HEK293 (cell line): ENCODE data around the gene ZFP36.

ENCODE experiments used
- ELK4 ChIP-seq: IDR thresholded peaks from 2 replicates; pipeline ENCODE4 v1.6.1; 2011; ENCODE audit warnings: mild to moderate bottlenecking, low read depth, low read length, borderline replicate concordance
- ZBTB17 ChIP-seq: fragments of 450-650 bp; formaldehyde crosslinking; IDR thresholded peaks from 2 replicates; pipeline ENCODE4 v1.5.1; 2016; ENCODE audit warnings: missing biosample characterization, missing genetic modification characterization
- ZBTB26 ChIP-seq: fragments of 450-650 bp; formaldehyde crosslinking; optimal IDR thresholded peaks from 2 replicates; pipeline ENCODE3; 2016; ENCODE audit warnings: missing biosample characterization, mild to moderate bottlenecking, missing genetic modification characterization
- ZBTB48 ChIP-seq: fragments of 450-650 bp; formaldehyde crosslinking; IDR thresholded peaks from 2 replicates; pipeline ENCODE4 v1.5.1; 2016; ENCODE audit warnings: missing biosample characterization, missing genetic modification characterization
- ZFP3 ChIP-seq: fragments of 450-650 bp; formaldehyde crosslinking; IDR thresholded peaks from 2 replicates; pipeline ENCODE4 v1.5.1; 2016; ENCODE audit warnings: low read depth, missing biosample characterization, missing genetic modification characterization
- ZNF10 ChIP-seq: fragments of 450-650 bp; formaldehyde crosslinking; IDR thresholded peaks from 2 replicates; pipeline ENCODE4 v1.5.1; 2017; ENCODE audit warnings: missing biosample characterization, missing genetic modification characterization
- ZNF133 ChIP-seq: fragments of 450-650 bp; formaldehyde crosslinking; IDR thresholded peaks from 2 replicates; pipeline ENCODE4 v1.5.1; 2016; ENCODE audit warnings: missing biosample characterization, missing genetic modification characterization
- ZNF157 ChIP-seq: fragments of 450-650 bp; formaldehyde crosslinking; IDR thresholded peaks from 2 replicates; pipeline ENCODE4 v1.5.1; 2016; ENCODE audit warnings: missing biosample characterization, missing genetic modification characterization
- ZNF2 ChIP-seq: fragments of 450-650 bp; formaldehyde crosslinking; IDR thresholded peaks from 2 replicates; pipeline ENCODE4 v1.5.1; 2016; ENCODE audit warnings: missing biosample characterization, missing genetic modification characterization
- ZNF202 ChIP-seq: fragments of 450-650 bp; formaldehyde crosslinking; IDR thresholded peaks from 2 replicates; pipeline ENCODE4 v1.5.1; 2016; ENCODE audit warnings: missing biosample characterization, missing genetic modification characterization, borderline replicate concordance
- ZNF214 ChIP-seq: fragments of 450-650 bp; formaldehyde crosslinking; IDR thresholded peaks from 2 replicates; pipeline ENCODE4 v1.5.1; 2017; ENCODE audit warnings: missing biosample characterization, mild to moderate bottlenecking, missing genetic modification characterization, borderline replicate concordance
- ZNF239 ChIP-seq: fragments of 450-650 bp; formaldehyde crosslinking; IDR thresholded peaks from 2 replicates; pipeline ENCODE4 v1.5.1; 2016; ENCODE audit warnings: missing biosample characterization, missing genetic modification characterization
- ZNF394 ChIP-seq: fragments of 450-650 bp; formaldehyde crosslinking; IDR thresholded peaks from 2 replicates; pipeline ENCODE4 v1.5.1; 2016; ENCODE audit warnings: missing biosample characterization, missing genetic modification characterization, mild to moderate bottlenecking, moderate library complexity, borderline replicate concordance
- ZNF416 ChIP-seq: fragments of 450-650 bp; formaldehyde crosslinking; IDR thresholded peaks from 2 replicates; pipeline ENCODE4 v1.5.1; 2016; ENCODE audit warnings: missing biosample characterization, missing genetic modification characterization
- ZNF423 ChIP-seq: fragments of 450-650 bp; formaldehyde crosslinking; IDR thresholded peaks from 2 replicates; pipeline ENCODE4 v1.5.1; 2016; ENCODE audit warnings: missing biosample characterization, missing genetic modification characterization
- ZNF501 ChIP-seq: fragments of 450-650 bp; formaldehyde crosslinking; IDR thresholded peaks from 2 replicates; pipeline ENCODE4 v1.5.1; 2016; ENCODE audit warnings: missing biosample characterization, missing genetic modification characterization
- ZNF561 ChIP-seq: fragments of 450-650 bp; IDR thresholded peaks from 2 replicates; pipeline ENCODE4 v1.5.1; 2018; ENCODE audit warnings: missing biosample characterization, missing genetic modification characterization, borderline replicate concordance
- ZNF621 ChIP-seq: fragments of 450-650 bp; formaldehyde crosslinking; IDR thresholded peaks from 2 replicates; pipeline ENCODE4 v1.5.1; 2017; ENCODE audit warnings: missing biosample characterization, missing genetic modification characterization
- ZNF624 ChIP-seq: fragments of 450-650 bp; formaldehyde crosslinking; IDR thresholded peaks from 2 replicates; pipeline ENCODE4 v1.5.1; 2017; ENCODE audit warnings: missing biosample characterization, missing genetic modification characterization
- ZNF658 ChIP-seq: fragments of 450-650 bp; formaldehyde crosslinking; IDR thresholded peaks from 2 replicates; pipeline ENCODE4; 2016; ENCODE audit warnings: missing biosample characterization, missing genetic modification characterization
- ZNF707 ChIP-seq: fragments of 450-650 bp; formaldehyde crosslinking; IDR thresholded peaks from 2 replicates; pipeline ENCODE4 v1.5.1; 2016; ENCODE audit warnings: missing biosample characterization, missing genetic modification characterization
- ZNF843 ChIP-seq: fragments of 450-650 bp; formaldehyde crosslinking; IDR thresholded peaks from 2 replicates; pipeline ENCODE4 v1.5.1; 2016; ENCODE audit warnings: missing biosample characterization, missing genetic modification characterization
- ZSCAN16 ChIP-seq: fragments of 450-650 bp; formaldehyde crosslinking; IDR thresholded peaks from 2 replicates; pipeline ENCODE4 v1.5.1; 2016; ENCODE audit warnings: missing biosample characterization, missing genetic modification characterization
- TF ChIP-seq, protein P1 (sequence below): fragments of 450-650 bp; formaldehyde crosslinking; IDR thresholded peaks from 2 replicates; pipeline ENCODE4 v1.5.1; 2016; ENCODE audit warnings: missing biosample characterization, missing genetic modification characterization, low read depth
- TF ChIP-seq, protein P2 (sequence below): fragments of 450-650 bp; formaldehyde crosslinking; IDR thresholded peaks from 2 replicates; pipeline ENCODE4 v1.5.1; 2016; ENCODE audit warnings: missing biosample characterization, missing genetic modification characterization
- TF ChIP-seq, protein P3 (sequence below): fragments of 450-650 bp; formaldehyde crosslinking; IDR thresholded peaks from 2 replicates; pipeline ENCODE4 v1.5.1; 2016; ENCODE audit warnings: missing biosample characterization, missing genetic modification characterization
- TF ChIP-seq, protein P4 (sequence below): fragments of 450-650 bp; formaldehyde crosslinking; IDR thresholded peaks from 2 replicates; pipeline ENCODE4 v1.5.1; 2016; ENCODE audit warnings: missing biosample characterization, missing genetic modification characterization, borderline replicate concordance

Gene ZFP36

DNA sequence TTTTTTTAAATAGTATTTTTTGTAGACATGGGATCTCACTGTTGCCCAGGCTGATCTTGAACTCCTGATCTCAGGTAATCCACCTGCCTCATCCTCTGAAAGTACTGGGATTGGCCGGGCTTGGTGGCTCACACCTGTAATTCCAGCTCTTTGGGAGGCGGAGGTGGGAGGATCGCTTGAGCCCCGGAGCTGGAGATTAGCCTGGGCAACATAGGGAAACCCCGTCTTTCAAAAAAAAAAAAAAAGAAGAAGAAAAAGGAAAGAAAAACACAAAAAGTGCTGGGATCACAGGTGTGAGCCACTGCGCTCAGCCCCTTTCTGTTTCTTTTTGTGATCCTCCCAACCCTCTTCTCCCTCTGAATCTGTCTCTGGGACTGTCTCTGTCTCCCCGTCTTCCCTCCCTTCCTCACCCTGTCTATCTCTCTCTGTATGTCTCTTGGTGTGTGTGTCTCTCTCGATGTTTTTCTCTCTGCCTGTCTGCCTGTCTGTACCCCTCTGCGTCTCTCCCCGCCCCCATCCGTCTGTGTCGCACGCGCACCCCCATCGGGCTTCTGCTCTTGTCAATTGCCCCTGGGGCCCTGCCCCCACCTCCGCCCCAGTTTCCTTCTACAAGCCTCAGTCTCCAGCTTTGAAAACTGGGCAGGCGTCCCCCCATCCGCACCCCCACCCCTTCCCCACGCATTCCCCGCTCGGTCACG, 540 bp upstream of the ZFP36 start (continued):
- TF ChIP-seq ZNF2 (0 out of 2 replicates have a peak, but pooled peaks have one; percentile 6), ELK4 (no peak), ZBTB26 (tag by site-specific recombination) (peak; percentile 85), ZNF707 (tag by site-specific recombination) (no peak), ZNF10 (tag by site-specific recombination) (no peak), ZNF394 (tag by site-specific recombination) (no peak), ZNF416 (tag by site-specific recombination) (no peak), ZNF501 (no peak), ZNF561 (tag by site-specific recombination) (no peak), ZNF621 (tag by site-specific recombination) (no peak), ZNF202 (tag by site-specific recombination) (no peak), ZNF157 (tag by site-specific recombination) (peak; percentile 46), ZNF133 (no peak), ZNF214 (tag by site-specific recombination) (no peak), ZBTB48 (tag by site-specific recombination) (peak; percentile 84), ZNF658 (tag by site-specific recombination) (no peak), ZNF423 (no peak), ZSCAN16 (tag by site-specific recombination) (no peak), ZFP3 (no peak), ZNF624 (tag by site-specific recombination) (no peak), ZNF843 (tag by site-specific recombination) (peak; percentile 66), ZNF239 (no peak), ZBTB17 (tag by site-specific recombination) (peak; percentile 75)
- TF ChIP-seq, protein P1, sequence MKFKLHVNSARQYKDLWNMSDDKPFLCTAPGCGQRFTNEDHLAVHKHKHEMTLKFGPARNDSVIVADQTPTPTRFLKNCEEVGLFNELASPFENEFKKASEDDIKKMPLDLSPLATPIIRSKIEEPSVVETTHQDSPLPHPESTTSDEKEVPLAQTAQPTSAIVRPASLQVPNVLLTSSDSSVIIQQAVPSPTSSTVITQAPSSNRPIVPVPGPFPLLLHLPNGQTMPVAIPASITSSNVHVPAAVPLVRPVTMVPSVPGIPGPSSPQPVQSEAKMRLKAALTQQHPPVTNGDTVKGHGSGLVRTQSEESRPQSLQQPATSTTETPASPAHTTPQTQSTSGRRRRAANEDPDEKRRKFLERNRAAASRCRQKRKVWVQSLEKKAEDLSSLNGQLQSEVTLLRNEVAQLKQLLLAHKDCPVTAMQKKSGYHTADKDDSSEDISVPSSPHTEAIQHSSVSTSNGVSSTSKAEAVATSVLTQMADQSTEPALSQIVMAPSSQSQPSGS (tag by site-specific recombination): no peak
- TF ChIP-seq, protein P2, sequence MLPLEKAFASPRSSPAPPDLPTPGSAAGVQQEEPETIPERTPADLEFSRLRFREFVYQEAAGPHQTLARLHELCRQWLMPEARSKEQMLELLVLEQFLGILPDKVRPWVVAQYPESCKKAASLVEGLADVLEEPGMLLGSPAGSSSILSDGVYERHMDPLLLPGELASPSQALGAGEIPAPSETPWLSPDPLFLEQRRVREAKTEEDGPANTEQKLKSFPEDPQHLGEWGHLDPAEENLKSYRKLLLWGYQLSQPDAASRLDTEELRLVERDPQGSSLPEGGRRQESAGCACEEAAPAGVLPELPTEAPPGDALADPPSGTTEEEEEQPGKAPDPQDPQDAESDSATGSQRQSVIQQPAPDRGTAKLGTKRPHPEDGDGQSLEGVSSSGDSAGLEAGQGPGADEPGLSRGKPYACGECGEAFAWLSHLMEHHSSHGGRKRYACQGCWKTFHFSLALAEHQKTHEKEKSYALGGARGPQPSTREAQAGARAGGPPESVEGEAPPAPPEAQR (tag by site-specific recombination): peak; percentile 29; the same call in 1 of the 2 replicates
- TF ChIP-seq, protein P3, sequence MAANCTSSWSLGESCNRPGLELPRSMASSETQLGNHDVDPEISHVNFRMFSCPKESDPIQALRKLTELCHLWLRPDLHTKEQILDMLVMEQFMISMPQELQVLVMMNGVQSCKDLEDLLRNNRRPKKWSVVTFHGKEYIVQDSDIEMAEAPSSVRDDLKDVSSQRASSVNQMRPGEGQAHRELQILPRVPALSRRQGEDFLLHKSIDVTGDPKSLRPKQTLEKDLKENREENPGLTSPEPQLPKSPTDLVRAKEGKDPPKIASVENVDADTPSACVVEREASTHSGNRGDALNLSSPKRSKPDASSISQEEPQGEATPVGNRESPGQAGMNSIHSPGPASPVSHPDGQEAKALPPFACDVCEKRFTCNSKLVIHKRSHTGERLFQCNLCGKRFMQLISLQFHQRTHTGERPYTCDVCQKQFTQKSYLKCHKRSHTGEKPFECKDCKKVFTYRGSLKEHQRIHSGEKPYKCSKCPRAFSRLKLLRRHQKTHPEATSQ (tag by site-specific recombination): no peak; the same call in 1 of the 2 replicates
- TF ChIP-seq, protein P4, sequence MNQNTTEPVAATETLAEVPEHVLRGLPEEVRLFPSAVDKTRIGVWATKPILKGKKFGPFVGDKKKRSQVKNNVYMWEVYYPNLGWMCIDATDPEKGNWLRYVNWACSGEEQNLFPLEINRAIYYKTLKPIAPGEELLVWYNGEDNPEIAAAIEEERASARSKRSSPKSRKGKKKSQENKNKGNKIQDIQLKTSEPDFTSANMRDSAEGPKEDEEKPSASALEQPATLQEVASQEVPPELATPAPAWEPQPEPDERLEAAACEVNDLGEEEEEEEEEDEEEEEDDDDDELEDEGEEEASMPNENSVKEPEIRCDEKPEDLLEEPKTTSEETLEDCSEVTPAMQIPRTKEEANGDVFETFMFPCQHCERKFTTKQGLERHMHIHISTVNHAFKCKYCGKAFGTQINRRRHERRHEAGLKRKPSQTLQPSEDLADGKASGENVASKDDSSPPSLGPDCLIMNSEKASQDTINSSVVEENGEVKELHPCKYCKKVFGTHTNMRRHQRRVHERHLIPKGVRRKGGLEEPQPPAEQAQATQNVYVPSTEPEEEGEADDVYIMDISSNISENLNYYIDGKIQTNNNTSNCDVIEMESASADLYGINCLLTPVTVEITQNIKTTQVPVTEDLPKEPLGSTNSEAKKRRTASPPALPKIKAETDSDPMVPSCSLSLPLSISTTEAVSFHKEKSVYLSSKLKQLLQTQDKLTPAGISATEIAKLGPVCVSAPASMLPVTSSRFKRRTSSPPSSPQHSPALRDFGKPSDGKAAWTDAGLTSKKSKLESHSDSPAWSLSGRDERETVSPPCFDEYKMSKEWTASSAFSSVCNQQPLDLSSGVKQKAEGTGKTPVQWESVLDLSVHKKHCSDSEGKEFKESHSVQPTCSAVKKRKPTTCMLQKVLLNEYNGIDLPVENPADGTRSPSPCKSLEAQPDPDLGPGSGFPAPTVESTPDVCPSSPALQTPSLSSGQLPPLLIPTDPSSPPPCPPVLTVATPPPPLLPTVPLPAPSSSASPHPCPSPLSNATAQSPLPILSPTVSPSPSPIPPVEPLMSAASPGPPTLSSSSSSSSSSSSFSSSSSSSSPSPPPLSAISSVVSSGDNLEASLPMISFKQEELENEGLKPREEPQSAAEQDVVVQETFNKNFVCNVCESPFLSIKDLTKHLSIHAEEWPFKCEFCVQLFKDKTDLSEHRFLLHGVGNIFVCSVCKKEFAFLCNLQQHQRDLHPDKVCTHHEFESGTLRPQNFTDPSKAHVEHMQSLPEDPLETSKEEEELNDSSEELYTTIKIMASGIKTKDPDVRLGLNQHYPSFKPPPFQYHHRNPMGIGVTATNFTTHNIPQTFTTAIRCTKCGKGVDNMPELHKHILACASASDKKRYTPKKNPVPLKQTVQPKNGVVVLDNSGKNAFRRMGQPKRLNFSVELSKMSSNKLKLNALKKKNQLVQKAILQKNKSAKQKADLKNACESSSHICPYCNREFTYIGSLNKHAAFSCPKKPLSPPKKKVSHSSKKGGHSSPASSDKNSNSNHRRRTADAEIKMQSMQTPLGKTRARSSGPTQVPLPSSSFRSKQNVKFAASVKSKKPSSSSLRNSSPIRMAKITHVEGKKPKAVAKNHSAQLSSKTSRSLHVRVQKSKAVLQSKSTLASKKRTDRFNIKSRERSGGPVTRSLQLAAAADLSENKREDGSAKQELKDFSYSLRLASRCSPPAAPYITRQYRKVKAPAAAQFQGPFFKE (tag by site-specific recombination): no peak
